ENCODE measurements around the gene KCND3.

The KCND3 gene

GRCh38 chr1:111904478-111905218, 84.8 kb downstream of the KCND3 start:
- no peak for TF ChIP-seq CTCF (IDR thresholded peaks at IDR 0.05; ENCODE audit: low read length, missing control alignments)
- no peak overlapping the region for H3K4me3 ChIP-seq (replicated peaks; ENCODE audit: low read depth, low read length)
- no peak for DNase-seq (ENCODE audit: low read depth)

- no peak for DNase-seq (ENCODE audit: low read depth)
- no peak for TF ChIP-seq CTCF (IDR thresholded peaks at IDR 0.05; ENCODE audit: low read length, missing control alignments)
- no peak overlapping the region for H3K4me3 ChIP-seq (replicated peaks; ENCODE audit: low read depth, low read length)
Observed at GRCh38 chr1:111903871-111904449, 85.5 kb downstream of the KCND3 start.

GRCh38 chr1:111903148-111903870, 86.2 kb downstream of the KCND3 start:
- no peak for DNase-seq (ENCODE audit: low read depth)
- TF ChIP-seq CTCF (IDR thresholded peaks at IDR 0.05; ENCODE audit: low read length, missing control alignments), result no peak

GRCh38 chr1:111895469-111895868, 94.0 kb downstream of the KCND3 start:
- no peak overlapping the region for H3K4me3 ChIP-seq (replicated peaks; ENCODE audit: low read depth, low read length)
- TF ChIP-seq CTCF (IDR thresholded peaks at IDR 0.05; ENCODE audit: low read length, missing control alignments), result no peak
- no peak for DNase-seq (ENCODE audit: low read depth)

More at GRCh38 chr1:111903148-111903870, 86.2 kb downstream of the KCND3 start:
- H3K4me3 ChIP-seq (replicated peaks; ENCODE audit: low read depth, low read length), result no peak overlapping the region

GRCh38 chr1:111895017-111895416, 94.5 kb downstream of the KCND3 start:
- H3K4me3 ChIP-seq (replicated peaks; ENCODE audit: low read depth, low read length), result no peak overlapping the region
- TF ChIP-seq CTCF (IDR thresholded peaks at IDR 0.05; ENCODE audit: low read length, missing control alignments), result no peak
- no peak for DNase-seq (ENCODE audit: low read depth)

GRCh38 chr1:111894497-111894896, 95.0 kb downstream of the KCND3 start:
- DNase-seq (ENCODE audit: low read depth), result no peak
- H3K4me3 ChIP-seq (replicated peaks; ENCODE audit: low read depth, low read length), result no peak overlapping the region
- no peak for TF ChIP-seq CTCF (IDR thresholded peaks at IDR 0.05; ENCODE audit: low read length, missing control alignments)
